Right hindlimb (tissue), 1 donor: ENCODE measurements around the gene CTSF.

Source experiments
- DNase-seq: peaks from one replicate; pipeline ENCODE4 v3.0.0-alpha.2; 2018

The CTSF gene

DNA sequence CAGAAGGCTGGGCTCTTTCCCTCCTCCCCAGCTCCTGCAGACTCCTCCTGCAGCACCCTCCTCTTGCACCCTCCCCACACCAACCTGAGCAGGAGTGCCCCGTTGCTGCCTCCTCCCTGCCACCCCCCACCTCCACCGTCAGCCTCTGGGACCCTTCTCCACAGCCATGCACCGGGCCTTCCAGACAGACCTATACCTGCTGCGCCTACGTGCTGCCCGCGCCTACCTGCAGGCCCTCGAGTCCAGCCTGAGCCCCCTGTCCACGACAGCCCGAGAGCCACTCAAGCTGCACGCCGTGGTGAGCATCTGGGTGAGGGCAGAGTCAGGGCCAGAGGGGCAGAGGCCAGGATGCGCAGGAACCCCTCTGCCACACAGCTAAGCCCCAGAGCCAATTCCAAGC, 38.8 kb downstream of the CTSF start:
- no peak for DNase-seq

GRCh38 chr11:66529069-66529468, 39.3 kb downstream of the CTSF start:
- DNase-seq: no peak

DNA sequence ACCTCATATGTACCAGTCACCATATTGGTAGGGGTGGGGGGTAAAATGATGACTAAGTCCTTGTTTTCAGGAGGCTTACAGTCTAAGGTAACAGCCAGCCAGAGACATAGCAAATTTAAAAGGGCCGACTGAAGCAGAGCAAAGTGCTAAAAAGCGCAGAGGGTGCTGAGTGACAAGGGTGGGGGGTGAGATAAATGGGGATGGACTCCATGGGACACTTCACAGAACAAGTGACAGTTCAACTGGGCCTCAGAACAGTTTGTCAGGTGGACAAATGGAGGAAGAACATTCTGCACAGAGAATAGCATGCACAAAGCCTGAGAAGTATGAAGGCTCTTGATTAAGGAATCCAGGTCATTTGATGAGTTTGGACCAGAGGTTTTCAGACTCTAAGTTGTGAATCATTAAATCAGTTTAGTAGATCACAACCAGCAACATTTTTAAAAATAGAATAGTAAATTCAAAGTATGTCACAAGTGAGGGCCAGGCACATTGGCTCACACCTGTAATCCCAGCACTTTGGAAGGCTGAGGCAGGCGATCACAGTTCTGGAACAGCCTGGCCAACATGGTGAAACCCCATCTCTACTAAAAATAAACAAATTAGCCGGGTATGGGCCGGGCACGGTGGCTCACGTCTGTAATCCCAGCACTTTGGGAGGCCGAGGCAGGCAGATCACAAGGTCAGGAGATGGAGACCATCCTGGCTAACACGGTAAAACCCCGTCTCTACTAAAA, 43.9 kb downstream of the CTSF start:
- DNase-seq: no peak

- no peak for DNase-seq
Measured at GRCh38 chr11:66523611-66524010, 44.8 kb downstream of the CTSF start.
